ENCODE data around the gene NIPA2. TPM values are rescaled to one million over a fixed set of nuclear protein-coding genes. Genes with fewer than 3 reads are reported as not detected.

NIPA2 gene
- total and polyA plus RNA-seq, 3 donors from 2014 or later, result 31.4 to 47.1 (median 33.9) TPM

DNA sequence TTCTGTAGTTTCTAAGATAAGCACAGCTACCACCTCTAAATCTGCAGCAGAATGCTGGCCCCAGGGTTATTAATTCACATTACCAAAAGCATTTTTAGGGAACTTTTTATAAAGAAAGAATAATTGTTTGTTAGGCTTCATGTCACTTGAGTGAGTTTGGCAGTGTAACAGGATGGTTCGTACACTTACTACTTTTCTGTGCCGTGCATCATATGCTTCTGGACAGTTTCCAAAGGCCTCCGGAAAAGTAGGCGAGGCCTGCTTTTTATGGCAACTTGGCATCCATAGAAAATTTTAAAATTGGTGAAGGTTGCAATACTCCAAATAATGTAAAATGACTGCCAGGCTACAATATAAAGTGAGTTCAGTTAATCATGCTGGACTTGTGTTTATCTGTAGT is 30.0 kb downstream of the NIPA2 start:
- Histone ChIP-seq H3K27me3 (no peaks in the 10 kb centered on the region), H3K9me3 (no peaks in the 10 kb centered on the region), H3K4me3 (no peak overlapping the region), H3K27ac (no peak overlapping the region), H3K4me1 (peaks cover 3% of the 10 kb centered on the region), H3K36me3 (ENCODE audit: low read depth, missing control alignments) (no peaks in the 10 kb centered on the region)
- no peak for DNase-seq
- intact Hi-C loops (cut with DNase I; ENCODE audit: low total_unique reads), result no loop called here
- 77 to 80% methylated on average over 4 of the region's 4 CpGs for WGBS, 2 donors
- no peak for TF ChIP-seq POLR2A (IDR thresholded peaks at IDR 0.05)
- no peak for TF ChIP-seq CTCF (IDR thresholded peaks at IDR 0.05)

DNA sequence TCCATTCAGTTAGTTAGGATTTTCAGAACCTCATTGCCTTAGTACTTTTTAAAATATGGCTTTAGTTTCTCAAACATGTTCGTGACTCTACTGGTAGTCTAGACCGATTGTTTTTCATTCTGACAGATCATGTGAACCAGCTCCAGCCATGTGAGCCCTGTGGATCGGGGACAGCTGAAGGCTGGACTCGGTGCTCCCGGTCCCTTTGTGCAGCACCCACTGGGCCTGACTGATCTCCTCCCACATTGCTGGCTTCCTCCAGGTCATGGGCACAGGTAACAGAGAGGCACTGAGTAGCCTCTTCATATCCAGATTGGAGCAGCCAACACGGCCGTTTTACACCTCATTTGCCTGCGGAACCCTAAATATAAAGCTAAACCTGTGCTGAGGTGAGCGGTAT is 30.5 kb downstream of the NIPA2 start:
- WGBS, 2 donors, result 90 to 92% methylated on average over 9 of the region's 9 CpGs
- H3K4me3 ChIP-seq, result no peak overlapping the region
- TF ChIP-seq POLR2A (IDR thresholded peaks at IDR 0.05), result no peak
- no peaks in the 10 kb centered on the region for H3K36me3 ChIP-seq (ENCODE audit: low read depth, missing control alignments)
- no peak for DNase-seq
- no peaks in the 10 kb centered on the region for H3K9me3 ChIP-seq
- no peaks in the 10 kb centered on the region for H3K4me1 ChIP-seq
- intact Hi-C loops (cut with DNase I; ENCODE audit: low total_unique reads), result no loop called here
- H3K27me3 ChIP-seq, result no peaks in the 10 kb centered on the region
- H3K27ac ChIP-seq, result no peak overlapping the region

GRCh38 chr15:22869856-22870255 is 31.4 kb downstream of the NIPA2 start:
- Histone ChIP-seq H3K4me1 (no peaks in the 10 kb centered on the region), H3K27me3 (no peaks in the 10 kb centered on the region), H3K4me3 (no peak overlapping the region), H3K27ac (no peak overlapping the region), H3K36me3 (ENCODE audit: low read depth, missing control alignments) (no peaks in the 10 kb centered on the region), H3K9me3 (no peaks in the 10 kb centered on the region)
- intact Hi-C loops (cut with DNase I; ENCODE audit: low total_unique reads), result no loop called here
- 94 to 96% methylated on average over 12 of the region's 12 CpGs for WGBS, 2 donors
- no peak for DNase-seq
- TF ChIP-seq CTCF (IDR thresholded peaks at IDR 0.05) (no peak), POLR2A (IDR thresholded peaks at IDR 0.05) (no peak)

GRCh38 chr15:22870865-22871264 is 32.4 kb downstream of the NIPA2 start:
- no peaks in the 10 kb centered on the region for H3K36me3 ChIP-seq (ENCODE audit: low read depth, missing control alignments)
- no peaks in the 10 kb centered on the region for H3K27me3 ChIP-seq
- DNase-seq, result no peak
- WGBS, 2 donors, result 96 to 97% methylated on average over 11 of the region's 11 CpGs
- H3K27ac ChIP-seq, result no peak overlapping the region
- TF ChIP-seq CTCF (IDR thresholded peaks at IDR 0.05) (no peak), POLR2A (IDR thresholded peaks at IDR 0.05) (no peak)
- H3K4me3 ChIP-seq, result no peak overlapping the region
- no peaks in the 10 kb centered on the region for H3K9me3 ChIP-seq
- intact Hi-C loops (cut with DNase I; ENCODE audit: low total_unique reads), result no loop called here
- H3K4me1 ChIP-seq, result no peaks in the 10 kb centered on the region

DNA sequence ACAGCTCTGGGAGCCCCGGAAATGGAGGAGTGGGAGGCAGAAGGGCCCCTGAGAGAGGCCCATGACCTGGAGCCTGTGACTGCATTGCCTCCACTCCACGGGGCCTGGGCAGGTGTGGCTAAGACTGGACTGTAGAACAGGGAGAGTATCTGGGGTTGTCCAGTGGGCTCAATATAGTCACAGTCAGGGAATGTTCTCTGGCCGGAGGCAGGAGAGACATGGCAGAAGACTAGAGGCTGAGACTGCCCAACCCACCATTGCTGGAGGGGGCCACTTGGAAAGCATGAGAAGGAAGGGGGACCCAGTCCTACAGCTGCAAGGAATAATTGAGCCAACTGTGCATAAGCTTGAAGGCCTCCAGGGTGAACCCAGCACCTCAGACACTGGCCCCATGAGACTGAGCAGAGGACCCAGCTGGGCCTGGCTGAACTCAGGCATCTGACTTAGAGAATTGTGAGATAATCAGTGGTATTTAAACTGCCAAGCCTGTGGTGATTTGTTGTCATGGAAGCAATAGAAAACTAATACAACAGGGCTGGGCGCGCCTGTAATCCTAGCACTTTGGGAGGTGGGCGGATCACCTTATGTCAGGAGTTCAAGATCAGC is 33.1 kb downstream of the NIPA2 start:
- Histone ChIP-seq H3K4me3 (no peak overlapping the region), H3K36me3 (ENCODE audit: low read depth, missing control alignments) (no peaks in the 10 kb centered on the region), H3K9me3 (no peaks in the 10 kb centered on the region), H3K27ac (no peak overlapping the region), H3K4me1 (no peaks in the 10 kb centered on the region), H3K27me3 (no peaks in the 10 kb centered on the region)
- intact Hi-C loops (cut with DNase I; ENCODE audit: low total_unique reads), result no loop called here
- 80 to 92% methylated on average over 6 of the region's 6 CpGs for WGBS, 2 donors
- no peak for DNase-seq
- TF ChIP-seq POLR2A (IDR thresholded peaks at IDR 0.05), result no peak
- TF ChIP-seq CTCF (IDR thresholded peaks at IDR 0.05), result no peak
